Adrenal gland (tissue), 12 donors: ENCODE data around the gene ZCCHC14. TPM values are rescaled to one million over a fixed set of nuclear protein-coding genes. Genes with fewer than 3 reads are reported as not detected.

Experiments used
- DNase-seq, 7 donors: peaks; one replicate each; pipeline ENCODE4 v3.0.0-alpha.2; 2019 to 2020
- H3K27ac ChIP-seq, 5 donors: fragments of 200-600 bp; sonication (generic) in 4 of 5; 1 replicate in 3 of 5; 2 replicates in 2 of 5; pipeline versions ENCODE4 v1.5.1 to v1.8.0; 2016 to 2020; ENCODE audit warnings: mild to moderate bottlenecking in 1 of 5
- H3K27me3 ChIP-seq: fragments of 200-600 bp; 2 replicates; pipeline ENCODE4 v1.8.0; 2021
- H3K36me3 ChIP-seq, 2 donors: fragments of 200-600 bp; replicated peaks in 1 of 2; 1 replicate in 1 of 2; 2 replicates in 1 of 2; pipeline versions ENCODE4 v1.5.1 to v1.8.0; 2018 to 2022
- H3K4me1 ChIP-seq, 2 donors: fragments of 200-600 bp; replicated peaks in 1 of 2; 1 replicate in 1 of 2; 2 replicates in 1 of 2; pipeline versions ENCODE4 v1.5.1 to v1.8.0; 2018 to 2021
- H3K4me3 ChIP-seq, 4 donors: fragments of 200-600 bp; sonication (generic) in 3 of 4; one replicate each; pipeline ENCODE4 v1.5.1; 2016 to 2018
- H3K9me3 ChIP-seq, 3 donors: fragments of 200-600 bp; sonication (generic) in 1 of 3; replicated peaks in 1 of 3; 1 replicate in 2 of 3; 2 replicates in 1 of 3; pipeline versions ENCODE4 v1.5.1 to v1.8.0; 2016 to 2021
- POLR2A ChIP-seq, 2 donors: fragments of 450-650 bp; IDR thresholded peaks; one replicate each; pipeline ENCODE4 v1.6.1; 2017; ENCODE audit warnings: antibody characterized with exemption in 2 of 2, mild to moderate bottlenecking in 2 of 2, moderate library complexity in 1 of 2
- WGBS, 4 donors: extraction: QIAGEN DNeasy Blood & Tissue Kit in 2 of 4; methylation state at CpG; one replicate each; pipeline versions ENCODE4 v1.1.5 to v1.1.7; 2013 to 2017; 5-methylcytosine and 5-hydroxymethylcytosine counted together
- intact Hi-C, 2 donors: fragments of 100-400 bp; cut with DNase I; formaldehyde crosslinking; loops; one replicate each; pipeline versions ENCODE4 v1.14.1 to v1.15.0; 2022 to 2023
- polyA plus RNA-seq, 3 donors: library from polyadenylated mRNA; stranded (reverse); fragments of 200-250 nt in 2 of 3; fragments of 350-450 nt in 1 of 3; fragmentation: Illumina TruSeq in 1 of 3; extraction: RNeasy Lipid Tissue Mini Kit (QIAGEN cat#74804) in 1 of 3; gene quantifications; one replicate each; pipeline ENCODE4 v1.2.3, GENCODE V29; 2013 to 2014
- total RNA-seq, 9 donors: library from RNA; depleted of rRNA in 4 of 9; stranded (reverse); fragments of >200 nt in 4 of 9; fragments of 120-200 nt in 1 of 9; fragmentation: NEBNext Ultra II Directional in 1 of 9; extraction: Animal tissue kit (Norgen Biotek cat#: 25700) in 1 of 9; gene quantifications; one replicate each; pipeline versions ENCODE4 v1.1.0 to v1.2.4, GENCODE V29; 2013 to 2023
- TF ChIP-seq, protein P1 (sequence below), 6 experiments: fragments of 450-650 bp in 4 of 6; fragments of 200-600 bp in 2 of 6; sonication (generic) in 1 of 6; IDR thresholded peaks; 1 replicate in 5 of 6; 2 replicates in 1 of 6; pipeline versions ENCODE4 v1.5.1 to v1.8.0; 2016 to 2021; ENCODE audit warnings: antibody characterized with exemption in 6 of 6, mild to moderate bottlenecking in 2 of 6, moderate library complexity in 1 of 6
- donor health status: healthy with polysubstance abuse.
- donor health status: Bipolar disorder and iron deficiency.
- donor health status: DM: yes; HTN: yes; CAD: no.
- donor health status: DM: no; HTN: no; CAD: no.
- donor health status: DM: no; HTN: no; CAD: no.
- donor health status: DM: yes; HTN: yes; CAD: no.

The ZCCHC14 gene
- total and polyA plus RNA-seq, 12 donors = 10.6 to 49.8 (median 28.7) TPM

DNA sequence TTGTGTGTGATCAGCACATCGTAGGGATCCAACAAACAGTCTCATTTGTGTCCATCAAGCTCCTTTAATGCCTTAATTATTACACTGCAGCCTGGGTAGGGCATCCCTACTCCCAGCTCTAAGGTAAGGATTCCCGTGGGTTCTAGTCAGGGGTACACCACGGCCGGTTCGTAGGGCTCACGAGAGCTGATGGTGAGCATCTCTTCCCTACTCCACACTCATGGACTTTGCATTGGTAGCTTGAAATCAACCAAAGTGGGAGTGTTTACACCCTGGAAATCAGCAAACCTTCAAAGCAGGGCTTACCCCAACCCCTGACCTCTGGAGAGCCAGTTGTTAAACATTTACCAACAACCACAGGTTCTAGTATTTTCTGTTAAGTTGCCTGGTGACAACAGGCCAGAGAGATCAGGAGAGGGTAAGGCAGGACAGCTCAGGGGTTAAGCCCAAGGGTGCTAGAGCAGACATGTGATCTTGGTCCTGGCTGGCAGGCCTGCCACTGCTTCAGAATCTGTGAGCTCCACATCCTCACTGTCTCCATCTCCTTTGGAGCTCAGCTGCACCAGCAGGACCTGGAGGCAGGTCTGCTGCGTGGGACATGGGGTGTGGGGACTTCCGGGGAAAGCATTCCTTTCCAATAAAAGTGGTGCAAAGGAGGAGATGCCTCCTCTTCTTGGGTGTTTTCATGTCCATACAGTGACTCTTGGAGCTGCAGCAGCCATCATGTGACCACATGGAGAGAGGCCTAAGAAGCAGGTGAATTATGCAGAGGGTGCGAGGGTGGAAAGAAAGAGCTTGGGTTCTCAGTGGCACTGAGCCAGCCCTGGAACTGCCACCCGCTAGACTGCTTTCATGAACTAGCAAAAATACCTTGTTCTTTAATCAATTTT, 36.1 kb upstream of the ZCCHC14 start:
- TF ChIP-seq, protein P1, sequence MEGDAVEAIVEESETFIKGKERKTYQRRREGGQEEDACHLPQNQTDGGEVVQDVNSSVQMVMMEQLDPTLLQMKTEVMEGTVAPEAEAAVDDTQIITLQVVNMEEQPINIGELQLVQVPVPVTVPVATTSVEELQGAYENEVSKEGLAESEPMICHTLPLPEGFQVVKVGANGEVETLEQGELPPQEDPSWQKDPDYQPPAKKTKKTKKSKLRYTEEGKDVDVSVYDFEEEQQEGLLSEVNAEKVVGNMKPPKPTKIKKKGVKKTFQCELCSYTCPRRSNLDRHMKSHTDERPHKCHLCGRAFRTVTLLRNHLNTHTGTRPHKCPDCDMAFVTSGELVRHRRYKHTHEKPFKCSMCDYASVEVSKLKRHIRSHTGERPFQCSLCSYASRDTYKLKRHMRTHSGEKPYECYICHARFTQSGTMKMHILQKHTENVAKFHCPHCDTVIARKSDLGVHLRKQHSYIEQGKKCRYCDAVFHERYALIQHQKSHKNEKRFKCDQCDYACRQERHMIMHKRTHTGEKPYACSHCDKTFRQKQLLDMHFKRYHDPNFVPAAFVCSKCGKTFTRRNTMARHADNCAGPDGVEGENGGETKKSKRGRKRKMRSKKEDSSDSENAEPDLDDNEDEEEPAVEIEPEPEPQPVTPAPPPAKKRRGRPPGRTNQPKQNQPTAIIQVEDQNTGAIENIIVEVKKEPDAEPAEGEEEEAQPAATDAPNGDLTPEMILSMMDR (IDR thresholded peaks at IDR 0.05) = no peak
- TF ChIP-seq POLR2A (IDR thresholded peaks at IDR 0.05) = no peak
- intact Hi-C loops = no loop called here
- DNase-seq = no peak
- no peak overlapping the region for H3K27ac ChIP-seq
- no peaks in the 10 kb centered on the region for H3K36me3 ChIP-seq
- H3K9me3 ChIP-seq = no peaks in the 10 kb centered on the region
- no peaks in the 10 kb centered on the region for H3K4me1 ChIP-seq
- no peaks in the 10 kb centered on the region for H3K27me3 ChIP-seq
- H3K4me3 ChIP-seq = no peak overlapping the region
- 74 to 86% (median 78%) methylated on average over 9 to 10 of the region's 10 CpGs for WGBS, 4 donors

DNA sequence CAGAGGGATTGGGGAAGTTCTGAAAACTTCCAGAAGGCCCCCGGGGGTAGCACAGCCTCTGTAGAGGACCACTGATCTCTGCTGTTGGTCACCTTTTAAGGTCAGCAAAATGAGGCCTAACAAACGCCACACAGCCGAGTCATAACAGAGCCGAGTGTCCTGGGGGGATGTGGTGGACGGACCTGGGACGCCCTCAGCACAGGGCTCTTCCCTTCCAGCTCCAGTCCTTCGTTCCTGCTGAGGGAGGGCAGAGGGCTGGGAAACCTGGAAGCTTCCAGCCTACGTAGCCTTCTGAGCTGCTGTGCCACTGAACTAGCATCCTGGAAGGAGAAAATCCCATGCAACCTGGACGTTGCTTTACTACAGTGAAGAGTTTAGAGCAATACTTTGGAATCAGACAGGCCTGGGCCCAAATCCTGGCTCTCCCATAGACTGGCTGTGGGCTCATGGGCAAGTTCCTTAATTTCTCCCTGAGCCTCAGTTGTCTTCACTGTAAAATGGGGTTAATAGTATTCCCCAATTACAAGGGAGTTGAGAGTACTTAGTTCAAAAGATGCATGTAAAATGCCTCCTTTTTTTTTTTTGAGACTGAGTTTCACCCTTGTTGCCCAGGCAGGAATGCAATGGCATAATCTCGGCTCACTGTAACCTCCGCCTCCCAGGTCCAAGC, 34.4 kb upstream of the ZCCHC14 start:
- H3K9me3 ChIP-seq = no peaks in the 10 kb centered on the region
- H3K4me1 ChIP-seq = no peaks in the 10 kb centered on the region
- 81 to 86% (median 84%) methylated on average over 8 to 11 of the region's 11 CpGs for WGBS, 4 donors
- H3K27me3 ChIP-seq = no peaks in the 10 kb centered on the region
- no peak overlapping the region for H3K4me3 ChIP-seq
- no peak overlapping the region for H3K27ac ChIP-seq
- DNase-seq = no peak
- TF ChIP-seq, protein P1 (IDR thresholded peaks at IDR 0.05) = no peak
- TF ChIP-seq POLR2A (IDR thresholded peaks at IDR 0.05) = no peak
- no peaks in the 10 kb centered on the region for H3K36me3 ChIP-seq
- intact Hi-C loops = no loop called here

DNA sequence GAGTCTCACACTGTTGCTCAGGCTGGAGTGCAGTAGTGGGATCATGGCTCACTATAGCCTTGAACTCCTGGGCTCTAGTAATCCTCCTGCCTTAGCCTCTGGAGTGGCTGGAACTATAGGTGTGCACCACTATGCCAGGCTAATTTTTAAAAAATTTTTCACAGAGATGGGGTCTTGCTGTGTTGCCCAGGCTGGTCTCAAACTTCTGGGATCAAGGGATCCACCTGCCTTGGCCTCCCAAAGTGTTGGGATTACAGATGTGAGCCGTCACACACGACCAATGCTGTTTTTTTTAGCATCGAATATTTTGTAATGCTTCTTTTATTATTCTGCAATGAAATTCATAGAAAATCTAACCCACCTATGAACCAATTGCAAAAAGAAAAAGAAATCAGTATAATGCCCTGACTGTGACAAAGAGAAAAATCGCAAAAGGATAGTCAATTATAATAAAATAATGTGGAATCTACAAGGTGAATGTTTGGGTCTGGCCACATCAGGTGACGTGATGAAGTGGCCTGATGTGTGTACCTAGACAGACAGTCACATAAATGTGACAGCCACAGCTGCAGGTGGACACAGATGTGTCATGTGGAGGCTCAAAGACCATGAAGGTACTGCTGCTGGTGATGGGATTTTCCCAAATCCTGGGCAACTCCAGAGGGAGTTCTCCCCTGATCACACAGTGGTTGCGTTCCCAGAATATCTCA, 33.6 kb upstream of the ZCCHC14 start:
- H3K4me1 ChIP-seq = no peaks in the 10 kb centered on the region
- intact Hi-C loops = no loop called here
- TF ChIP-seq POLR2A (IDR thresholded peaks at IDR 0.05) = no peak
- TF ChIP-seq, protein P1 (IDR thresholded peaks at IDR 0.05) = no peak
- H3K27ac ChIP-seq = no peak overlapping the region
- DNase-seq = no peak
- no peak overlapping the region for H3K4me3 ChIP-seq
- no peaks in the 10 kb centered on the region for H3K9me3 ChIP-seq
- 75 to 91% (median 85%) methylated on average over 6 of the region's 6 CpGs for whole genome bisulfite sequencing, 4 donors
- H3K36me3 ChIP-seq = no peaks in the 10 kb centered on the region
- H3K27me3 ChIP-seq = no peaks in the 10 kb centered on the region

DNA sequence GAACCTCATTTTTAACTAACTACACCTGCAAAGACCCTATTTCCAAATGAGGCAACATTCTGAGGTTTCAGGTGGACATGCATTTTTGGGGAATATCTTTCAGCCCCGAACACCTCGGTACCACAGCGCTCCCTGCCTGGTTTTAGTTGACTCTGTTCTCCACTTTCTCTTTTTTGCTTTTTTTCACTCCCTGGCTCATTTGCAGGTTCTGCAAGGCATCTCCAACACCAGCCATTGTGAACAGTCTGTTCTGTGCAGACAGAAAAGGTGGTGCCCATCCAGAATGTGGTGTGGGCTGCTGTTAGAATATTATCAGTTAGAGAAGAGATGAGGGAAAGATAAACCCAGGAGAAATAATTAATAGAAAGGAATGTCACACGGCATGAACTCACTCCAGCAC, 32.5 kb upstream of the ZCCHC14 start:
- intact Hi-C loops = no loop called here
- no peak for TF ChIP-seq POLR2A (IDR thresholded peaks at IDR 0.05)
- TF ChIP-seq, protein P1 (IDR thresholded peaks at IDR 0.05) = no peak
- Histone ChIP-seq H3K4me3 (no peak overlapping the region), H3K36me3 (no peaks in the 10 kb centered on the region), H3K27me3 (no peaks in the 10 kb centered on the region), H3K4me1 (no peaks in the 10 kb centered on the region), H3K9me3 (no peaks in the 10 kb centered on the region), H3K27ac (no peak overlapping the region)
- WGBS, 4 donors = 76 to 79% (median 78%) methylated on average over 4 of the region's 4 CpGs
- DNase-seq = no peak
